HAP-1 (cell line): ENCODE results near the gene TPSG1.

ENCODE experiments used
- DNase-seq, 2 experiments: peaks; one replicate each; pipeline ENCODE4 v3.0.0-alpha.2; 2016 to 2020; ENCODE audit warnings: low spot score in 2 of 2
- H3K27me3 ChIP-seq: fragments of 250-450 bp; sonication (Bioruptor Pico); 2 replicates; pipeline ENCODE4 v1.5.1; 2020; ENCODE audit warnings: low read depth, mild to moderate bottlenecking, moderate library complexity
- H3K36me3 ChIP-seq: fragments of 250-450 bp; sonication (Bioruptor Pico); replicated peaks from 2 replicates; pipeline ENCODE4 v1.5.1; 2020; ENCODE audit warnings: mild to moderate bottlenecking
- H3K4me1 ChIP-seq: fragments of 250-450 bp; sonication (Bioruptor Pico); 2 replicates; pipeline ENCODE4 v1.5.1; 2020; ENCODE audit warnings: mild to moderate bottlenecking
- H3K4me3 ChIP-seq: fragments of 250-450 bp; sonication (Bioruptor Pico); 2 replicates; pipeline ENCODE4 v1.5.1; 2020; ENCODE audit warnings: mild to moderate bottlenecking, moderate library complexity
- H3K9me3 ChIP-seq: fragments of 250-450 bp; sonication (Bioruptor Pico); 2 replicates; pipeline ENCODE4 v1.5.1; 2020; ENCODE audit warnings: mild to moderate bottlenecking, moderate library complexity
- in situ Hi-C: fragments of 300-500 bp; cut with MboI; formaldehyde crosslinking; loops from 3 replicates; pipeline ENCODE4 v1.14.3; 2020; ENCODE audit warnings: low sequenced_read_pairs, inconsistent platforms, mixed read lengths

The TPSG1 gene

DNA sequence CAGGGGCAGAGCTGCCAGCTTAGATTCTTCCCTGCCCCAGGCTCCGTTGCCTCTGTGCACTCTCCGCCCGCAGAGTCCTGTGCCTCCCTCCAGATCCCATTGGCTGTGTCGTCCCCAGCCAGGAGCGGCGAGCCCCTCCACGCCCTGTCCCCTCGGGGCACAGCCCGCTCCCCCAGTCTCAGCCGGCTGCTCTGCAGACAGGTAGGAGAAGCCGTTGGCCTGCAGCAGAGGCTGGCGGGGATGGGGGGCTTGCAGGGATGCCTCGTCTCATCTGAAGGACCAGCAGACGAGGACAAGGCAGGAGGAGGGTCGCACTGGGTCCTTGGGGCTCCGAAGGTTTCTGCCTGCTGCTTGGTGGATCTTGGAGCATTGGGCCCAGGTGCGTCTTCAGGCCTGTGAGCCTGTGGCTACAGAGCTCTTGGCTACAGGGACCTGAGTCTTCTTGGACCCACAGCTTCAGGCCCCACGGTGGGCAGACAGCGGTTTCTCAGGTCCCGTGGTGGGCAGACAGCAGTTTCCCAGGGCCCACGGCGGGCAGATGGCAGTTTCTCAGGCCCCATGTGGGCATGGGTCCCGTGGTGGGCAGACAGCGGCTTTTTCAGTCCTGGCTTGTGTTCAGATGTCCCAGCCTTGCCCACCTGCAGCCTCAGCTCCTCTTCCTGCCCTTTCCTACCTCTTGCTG, 6.0 kb downstream of the TPSG1 start:
- Histone ChIP-seq H3K36me3 (no peaks in the 10 kb centered on the region), H3K4me3 (no peak overlapping the region), H3K9me3 (no peaks in the 10 kb centered on the region), H3K27me3 (no peaks in the 10 kb centered on the region), H3K4me1 (no peaks in the 10 kb centered on the region)
- in situ Hi-C loops = no loop called here
- DNase-seq = no peak

- in situ Hi-C loops = no loop called here
- Histone ChIP-seq H3K4me1 (no peaks in the 10 kb centered on the region), H3K27me3 (no peaks in the 10 kb centered on the region), H3K36me3 (no peaks in the 10 kb centered on the region), H3K4me3 (no peak overlapping the region), H3K9me3 (no peaks in the 10 kb centered on the region)
- DNase-seq = no peak
These were observed 6.8 kb downstream of the TPSG1 start for GRCh38 chr16:1218061-1218929.

GRCh38 chr16:1217526-1217925, 7.5 kb downstream of the TPSG1 start:
- Histone ChIP-seq H3K9me3 (no peaks in the 10 kb centered on the region), H3K4me1 (no peaks in the 10 kb centered on the region), H3K27me3 (no peaks in the 10 kb centered on the region), H3K36me3 (no peaks in the 10 kb centered on the region), H3K4me3 (no peak overlapping the region)
- DNase-seq = no peak
- in situ Hi-C loops = no loop called here

DNA sequence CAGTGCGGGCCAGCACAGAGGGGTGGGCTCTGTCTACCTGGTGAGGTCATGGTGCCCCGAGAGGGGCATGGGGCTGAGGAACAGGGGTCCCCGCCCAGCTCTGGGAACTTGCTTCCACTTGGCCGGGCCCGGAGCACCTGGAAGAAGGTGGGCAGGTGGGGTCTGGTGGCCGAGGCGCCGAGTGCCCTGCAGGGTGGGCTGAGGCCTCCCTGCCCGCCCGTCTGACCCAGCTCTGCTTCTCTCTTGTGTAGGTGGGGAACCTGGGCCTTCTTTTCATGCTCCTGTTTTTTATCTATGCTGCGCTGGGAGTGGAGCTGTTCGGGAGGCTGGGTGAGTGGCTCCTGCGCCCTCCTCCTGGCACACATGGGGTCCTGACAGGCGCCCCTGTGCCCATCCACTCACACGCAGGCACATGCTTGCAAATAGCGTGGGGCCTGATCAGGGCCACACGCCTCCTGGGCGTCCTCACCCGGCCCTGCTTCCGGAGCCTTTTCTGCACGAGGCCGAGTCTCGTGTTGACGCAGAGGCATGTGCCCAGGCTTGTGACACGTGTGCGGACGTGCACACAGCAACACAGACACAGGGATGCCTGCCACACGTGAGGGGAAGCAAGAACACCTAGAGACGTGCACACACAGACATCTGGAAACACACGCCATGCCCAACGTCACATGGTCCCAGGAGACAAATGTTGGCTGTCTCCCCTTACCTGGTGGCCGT, 8.2 kb downstream of the TPSG1 start:
- H3K9me3 ChIP-seq = no peaks in the 10 kb centered on the region
- no peaks in the 10 kb centered on the region for H3K36me3 ChIP-seq
- H3K4me3 ChIP-seq = no peak overlapping the region
- no peaks in the 10 kb centered on the region for H3K27me3 ChIP-seq
- no peaks in the 10 kb centered on the region for H3K4me1 ChIP-seq
- DNase-seq = no peak
- in situ Hi-C loops = no loop called here

DNA sequence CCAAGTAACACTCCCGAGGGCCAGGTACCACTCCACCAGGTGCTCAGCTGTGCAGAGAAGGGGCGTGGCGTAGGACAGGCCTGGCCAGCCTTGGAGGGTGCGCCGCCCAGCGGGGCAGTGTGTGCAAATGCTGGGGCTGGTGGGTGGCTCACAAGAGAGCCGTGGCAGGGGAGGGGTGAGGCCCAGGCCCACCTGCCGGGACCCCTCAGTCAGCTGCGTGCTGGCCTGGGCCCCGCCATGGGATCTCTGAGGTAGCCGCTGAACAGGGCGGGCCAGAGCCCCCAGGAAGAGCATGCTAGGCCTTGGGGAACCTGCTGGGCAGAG, 8.8 kb downstream of the TPSG1 start:
- Histone ChIP-seq H3K36me3 (no peaks in the 10 kb centered on the region), H3K27me3 (no peaks in the 10 kb centered on the region), H3K4me1 (no peaks in the 10 kb centered on the region), H3K9me3 (no peaks in the 10 kb centered on the region), H3K4me3 (no peak overlapping the region)
- DNase-seq = no peak
- in situ Hi-C loops = no loop called here

- in situ Hi-C loops = no loop called here
- Histone ChIP-seq H3K4me3 (no peak overlapping the region), H3K36me3 (no peaks in the 10 kb centered on the region), H3K9me3 (no peaks in the 10 kb centered on the region), H3K27me3 (no peaks in the 10 kb centered on the region), H3K4me1 (no peaks in the 10 kb centered on the region)
- DNase-seq = no peak
These were observed 9.3 kb downstream of the TPSG1 start for GRCh38 chr16:1215574-1216295.

DNA sequence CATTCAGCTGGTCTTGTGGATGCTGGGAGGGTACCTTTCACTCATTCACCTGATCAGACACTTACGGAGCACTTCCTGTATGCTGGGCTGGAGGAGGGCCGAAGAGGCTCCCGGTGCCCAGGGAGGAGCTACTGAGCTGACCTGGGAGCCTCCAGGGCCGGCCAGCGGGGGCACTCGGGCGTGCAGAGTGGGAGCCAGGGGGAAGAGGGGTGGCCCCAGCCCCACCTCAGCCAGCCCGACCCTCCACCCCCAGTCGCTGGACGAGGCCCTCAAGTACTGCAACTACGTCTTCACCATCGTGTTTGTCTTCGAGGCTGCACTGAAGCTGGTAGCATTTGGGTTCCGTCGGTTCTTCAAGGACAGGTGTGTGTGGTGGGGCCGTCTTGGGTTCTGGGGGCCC, 10.3 kb downstream of the TPSG1 start:
- Histone ChIP-seq H3K4me3 (no peak overlapping the region), H3K9me3 (no peaks in the 10 kb centered on the region), H3K36me3 (no peaks in the 10 kb centered on the region), H3K27me3 (no peaks in the 10 kb centered on the region), H3K4me1 (no peaks in the 10 kb centered on the region)
- no peak for DNase-seq
- in situ Hi-C loops = no loop called here

- Histone ChIP-seq H3K27me3 (no peaks in the 10 kb centered on the region), H3K4me1 (no peaks in the 10 kb centered on the region), H3K9me3 (no peaks in the 10 kb centered on the region), H3K36me3 (no peaks in the 10 kb centered on the region), H3K4me3 (no peak overlapping the region)
- no peak for DNase-seq
- in situ Hi-C loops = no loop called here
These were observed 11.2 kb downstream of the TPSG1 start for GRCh38 chr16:1213796-1214372.

DNA sequence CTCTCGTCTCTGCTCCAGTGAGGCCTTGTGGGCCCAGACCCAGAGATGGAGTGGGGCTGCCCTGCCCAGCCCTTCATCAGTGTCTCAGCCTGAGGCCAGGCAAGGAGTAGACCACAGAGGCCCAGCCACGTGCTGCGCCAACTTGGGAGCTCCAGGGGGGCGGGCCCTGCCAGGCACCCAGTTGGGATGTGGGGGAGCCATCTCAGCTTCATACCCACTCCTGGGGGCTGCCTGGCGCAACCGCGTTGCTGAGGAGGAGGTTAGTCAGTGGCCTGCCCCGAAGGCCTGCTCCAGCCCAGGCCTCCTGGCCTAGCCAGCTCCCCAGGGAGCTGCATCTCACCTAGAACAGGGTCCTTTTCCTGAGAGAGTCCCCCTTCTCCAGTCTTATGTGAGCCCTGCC, 11.8 kb downstream of the TPSG1 start:
- no peaks in the 10 kb centered on the region for H3K27me3 ChIP-seq
- DNase-seq = no peak
- no peaks in the 10 kb centered on the region for H3K4me1 ChIP-seq
- H3K4me3 ChIP-seq = no peak overlapping the region
- H3K9me3 ChIP-seq = no peaks in the 10 kb centered on the region
- no peaks in the 10 kb centered on the region for H3K36me3 ChIP-seq
- in situ Hi-C loops = no loop called here

DNA sequence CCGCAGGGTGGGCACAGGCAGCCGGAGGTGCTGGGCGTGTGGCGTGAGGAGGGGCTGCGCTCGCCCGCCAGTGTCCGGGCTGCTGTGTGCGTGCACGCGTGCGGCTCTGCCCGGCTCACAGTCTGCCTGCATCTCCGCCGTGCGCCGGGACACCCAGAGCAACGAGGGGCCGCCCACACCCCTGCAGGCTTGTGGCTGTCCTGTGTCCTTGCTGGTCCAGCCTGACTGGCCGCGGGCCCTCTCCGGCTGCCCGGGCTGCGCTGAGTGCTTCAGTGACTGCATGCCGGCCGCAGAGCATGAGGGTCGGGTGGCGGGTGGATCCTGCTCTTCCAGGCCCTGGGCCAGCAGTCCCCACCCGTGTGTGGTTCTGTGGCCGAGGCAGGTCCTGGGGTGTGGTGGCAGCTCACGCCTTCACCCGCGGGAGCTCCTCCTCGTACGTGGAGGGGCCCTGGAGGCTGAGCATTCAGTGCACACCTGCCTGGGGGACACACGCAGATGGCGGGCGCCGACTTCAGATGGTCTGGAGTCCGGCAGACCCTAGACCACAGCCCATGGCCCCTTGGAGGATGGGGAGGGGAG, 12.4 kb downstream of the TPSG1 start:
- no peaks in the 10 kb centered on the region for H3K9me3 ChIP-seq
- H3K27me3 ChIP-seq = no peaks in the 10 kb centered on the region
- no peak overlapping the region for H3K4me3 ChIP-seq
- DNase-seq = no peak
- in situ Hi-C loops = no loop called here
- no peaks in the 10 kb centered on the region for H3K36me3 ChIP-seq
- H3K4me1 ChIP-seq = no peaks in the 10 kb centered on the region

DNA sequence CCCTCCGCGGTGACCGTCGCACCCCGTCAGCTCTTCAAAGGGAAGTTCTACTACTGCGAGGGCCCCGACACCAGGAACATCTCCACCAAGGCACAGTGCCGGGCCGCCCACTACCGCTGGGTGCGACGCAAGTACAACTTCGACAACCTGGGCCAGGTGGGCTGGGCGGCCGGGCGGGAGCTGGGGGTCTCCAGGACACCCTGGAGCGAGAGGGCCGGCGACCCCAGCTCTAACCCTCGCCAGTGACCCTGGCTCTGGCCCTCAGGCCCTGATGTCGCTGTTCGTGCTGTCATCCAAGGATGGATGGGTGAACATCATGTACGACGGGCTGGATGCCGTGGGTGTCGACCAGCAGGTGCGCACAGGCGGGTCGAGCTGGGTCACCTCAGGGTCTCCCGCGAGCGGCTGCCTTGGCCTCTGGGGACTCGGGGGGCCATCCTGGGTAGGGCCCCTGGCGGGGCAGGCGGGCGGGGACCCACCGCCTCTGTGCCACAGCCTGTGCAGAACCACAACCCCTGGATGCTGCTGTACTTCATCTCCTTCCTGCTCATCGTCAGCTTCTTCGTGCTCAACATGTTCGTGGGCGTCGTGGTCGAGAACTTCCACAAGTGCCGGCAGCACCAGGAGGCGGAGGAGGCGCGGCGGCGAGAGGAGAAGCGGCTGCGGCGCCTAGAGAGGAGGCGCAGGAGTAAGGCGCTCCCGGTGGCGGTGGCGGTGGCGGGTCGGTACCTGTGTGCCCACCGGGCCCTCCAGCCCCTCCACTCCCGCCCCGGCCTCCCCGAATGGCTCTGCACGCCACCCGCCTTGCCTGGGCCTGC, 13.4 kb downstream of the TPSG1 start:
- H3K36me3 ChIP-seq = no peaks in the 10 kb centered on the region
- no peaks in the 10 kb centered on the region for H3K4me1 ChIP-seq
- no peaks in the 10 kb centered on the region for H3K9me3 ChIP-seq
- H3K27me3 ChIP-seq = no peaks in the 10 kb centered on the region
- in situ Hi-C loops = no loop called here
- H3K4me3 ChIP-seq = no peak overlapping the region
- DNase-seq = no peak

GRCh38 chr16:1210461-1210860, 14.6 kb downstream of the TPSG1 start:
- no peaks in the 10 kb centered on the region for H3K9me3 ChIP-seq
- in situ Hi-C loops = no loop called here
- no peaks in the 10 kb centered on the region for H3K27me3 ChIP-seq
- DNase-seq = no peak
- no peaks in the 10 kb centered on the region for H3K36me3 ChIP-seq
- H3K4me1 ChIP-seq = no peaks in the 10 kb centered on the region
- no peak overlapping the region for H3K4me3 ChIP-seq
